Measurements from ENCODE around the gene TAF6. TPM values are rescaled to one million over a fixed set of nuclear protein-coding genes. Genes with fewer than 3 reads are reported as not detected.

The TAF6 gene
- total and polyA plus RNA-seq, 9 of the 15 experiments (the other 6 are each of a cell fraction or from before 2014, with no cell fraction given), result 0.78 to 78.7 (median 21.3) TPM

DNA sequence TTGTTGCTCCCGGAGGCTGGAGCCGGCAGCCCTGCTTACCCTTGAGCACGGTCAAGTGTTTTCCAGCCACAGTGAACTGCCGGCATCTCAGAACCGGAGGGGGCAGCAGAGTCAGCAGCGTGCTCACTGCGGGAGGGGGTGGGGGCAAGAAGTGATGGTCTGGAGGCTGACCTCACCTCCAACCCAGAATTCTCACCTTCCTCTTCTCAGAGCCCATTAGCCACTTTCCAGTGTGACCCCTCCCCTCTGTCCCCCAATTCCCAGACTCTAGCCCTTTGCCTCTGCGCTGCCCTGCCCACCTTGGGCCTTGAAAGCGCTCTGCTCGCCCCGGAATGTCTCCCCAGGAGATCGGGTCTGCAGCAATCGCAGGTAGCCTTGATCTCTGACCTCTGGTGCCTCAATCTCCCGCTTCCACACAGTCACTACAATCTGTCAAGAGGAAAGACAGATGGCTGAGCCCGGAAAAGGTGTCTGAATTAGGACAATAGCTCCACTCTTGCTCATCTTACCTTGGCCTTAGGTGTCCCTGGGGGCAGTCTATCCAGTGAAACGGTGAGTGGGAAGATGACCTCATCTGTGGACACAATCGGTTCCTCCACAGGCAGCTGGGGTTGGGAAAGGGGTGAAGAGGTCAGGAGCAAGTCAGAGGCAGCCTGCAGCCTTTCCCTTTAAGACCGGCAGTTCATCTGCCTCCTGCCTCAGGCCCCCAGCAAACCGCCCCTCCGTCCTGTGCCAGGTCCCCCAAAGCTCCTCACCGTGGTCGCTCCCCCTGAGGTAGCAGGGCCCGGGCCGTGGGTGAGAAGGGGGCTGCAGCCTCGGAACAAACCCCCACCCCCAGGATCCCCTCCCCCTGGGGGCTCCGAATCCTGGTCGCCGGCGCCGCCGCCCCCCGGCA is 38.4 kb upstream of the TAF6 start (continued):
- TF ChIP-seq, protein P1, sequence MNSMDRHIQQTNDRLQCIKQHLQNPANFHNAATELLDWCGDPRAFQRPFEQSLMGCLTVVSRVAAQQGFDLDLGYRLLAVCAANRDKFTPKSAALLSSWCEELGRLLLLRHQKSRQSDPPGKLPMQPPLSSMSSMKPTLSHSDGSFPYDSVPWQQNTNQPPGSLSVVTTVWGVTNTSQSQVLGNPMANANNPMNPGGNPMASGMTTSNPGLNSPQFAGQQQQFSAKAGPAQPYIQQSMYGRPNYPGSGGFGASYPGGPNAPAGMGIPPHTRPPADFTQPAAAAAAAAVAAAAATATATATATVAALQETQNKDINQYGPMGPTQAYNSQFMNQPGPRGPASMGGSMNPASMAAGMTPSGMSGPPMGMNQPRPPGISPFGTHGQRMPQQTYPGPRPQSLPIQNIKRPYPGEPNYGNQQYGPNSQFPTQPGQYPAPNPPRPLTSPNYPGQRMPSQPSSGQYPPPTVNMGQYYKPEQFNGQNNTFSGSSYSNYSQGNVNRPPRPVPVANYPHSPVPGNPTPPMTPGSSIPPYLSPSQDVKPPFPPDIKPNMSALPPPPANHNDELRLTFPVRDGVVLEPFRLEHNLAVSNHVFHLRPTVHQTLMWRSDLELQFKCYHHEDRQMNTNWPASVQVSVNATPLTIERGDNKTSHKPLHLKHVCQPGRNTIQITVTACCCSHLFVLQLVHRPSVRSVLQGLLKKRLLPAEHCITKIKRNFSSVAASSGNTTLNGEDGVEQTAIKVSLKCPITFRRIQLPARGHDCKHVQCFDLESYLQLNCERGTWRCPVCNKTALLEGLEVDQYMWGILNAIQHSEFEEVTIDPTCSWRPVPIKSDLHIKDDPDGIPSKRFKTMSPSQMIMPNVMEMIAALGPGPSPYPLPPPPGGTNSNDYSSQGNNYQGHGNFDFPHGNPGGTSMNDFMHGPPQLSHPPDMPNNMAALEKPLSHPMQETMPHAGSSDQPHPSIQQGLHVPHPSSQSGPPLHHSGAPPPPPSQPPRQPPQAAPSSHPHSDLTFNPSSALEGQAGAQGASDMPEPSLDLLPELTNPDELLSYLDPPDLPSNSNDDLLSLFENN (IDR thresholded peaks at IDR 0.05; ENCODE audit: low read depth in 2 of 2, low read length in 2 of 2), result no peak
- TF ChIP-seq, protein P2, sequence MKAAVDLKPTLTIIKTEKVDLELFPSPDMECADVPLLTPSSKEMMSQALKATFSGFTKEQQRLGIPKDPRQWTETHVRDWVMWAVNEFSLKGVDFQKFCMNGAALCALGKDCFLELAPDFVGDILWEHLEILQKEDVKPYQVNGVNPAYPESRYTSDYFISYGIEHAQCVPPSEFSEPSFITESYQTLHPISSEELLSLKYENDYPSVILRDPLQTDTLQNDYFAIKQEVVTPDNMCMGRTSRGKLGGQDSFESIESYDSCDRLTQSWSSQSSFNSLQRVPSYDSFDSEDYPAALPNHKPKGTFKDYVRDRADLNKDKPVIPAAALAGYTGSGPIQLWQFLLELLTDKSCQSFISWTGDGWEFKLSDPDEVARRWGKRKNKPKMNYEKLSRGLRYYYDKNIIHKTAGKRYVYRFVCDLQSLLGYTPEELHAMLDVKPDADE (conservative IDR thresholded peaks at IDR 0.05; ENCODE audit: control insufficient read depth, low read depth, low read length), result peak; percentile 41
- TF ChIP-seq FIP1L1 (IDR thresholded peaks at IDR 0.05; ENCODE audit: low read depth, low read length, poor library complexity, severe bottlenecking) (no peak), ARID2 (IDR thresholded peaks at IDR 0.05) (no peak), ZFPM2 (CRISPR knock-in tag; IDR thresholded peaks at IDR 0.05) (no peak), ZNF217 (CRISPR knock-in tag; IDR thresholded peaks at IDR 0.05) (0 out of 2 replicates have a peak, but pooled peaks have one; percentile 28), KDM4B (IDR thresholded peaks at IDR 0.05; ENCODE audit: borderline replicate concordance in 2 of 2, low read depth in 1 of 2) (no peak), MED1 (CRISPR knock-in tag; IDR thresholded peaks at IDR 0.05; ENCODE audit: borderline replicate concordance) (no peak), DACH1 (IDR thresholded peaks at IDR 0.05; ENCODE audit: partially characterized antibody) (no peak), NR4A1 (CRISPR knock-in tag; IDR thresholded peaks at IDR 0.05) (no peak), NR4A1 (tag; IDR thresholded peaks at IDR 0.05) (no peak)
- TF ChIP-seq, protein P3, sequence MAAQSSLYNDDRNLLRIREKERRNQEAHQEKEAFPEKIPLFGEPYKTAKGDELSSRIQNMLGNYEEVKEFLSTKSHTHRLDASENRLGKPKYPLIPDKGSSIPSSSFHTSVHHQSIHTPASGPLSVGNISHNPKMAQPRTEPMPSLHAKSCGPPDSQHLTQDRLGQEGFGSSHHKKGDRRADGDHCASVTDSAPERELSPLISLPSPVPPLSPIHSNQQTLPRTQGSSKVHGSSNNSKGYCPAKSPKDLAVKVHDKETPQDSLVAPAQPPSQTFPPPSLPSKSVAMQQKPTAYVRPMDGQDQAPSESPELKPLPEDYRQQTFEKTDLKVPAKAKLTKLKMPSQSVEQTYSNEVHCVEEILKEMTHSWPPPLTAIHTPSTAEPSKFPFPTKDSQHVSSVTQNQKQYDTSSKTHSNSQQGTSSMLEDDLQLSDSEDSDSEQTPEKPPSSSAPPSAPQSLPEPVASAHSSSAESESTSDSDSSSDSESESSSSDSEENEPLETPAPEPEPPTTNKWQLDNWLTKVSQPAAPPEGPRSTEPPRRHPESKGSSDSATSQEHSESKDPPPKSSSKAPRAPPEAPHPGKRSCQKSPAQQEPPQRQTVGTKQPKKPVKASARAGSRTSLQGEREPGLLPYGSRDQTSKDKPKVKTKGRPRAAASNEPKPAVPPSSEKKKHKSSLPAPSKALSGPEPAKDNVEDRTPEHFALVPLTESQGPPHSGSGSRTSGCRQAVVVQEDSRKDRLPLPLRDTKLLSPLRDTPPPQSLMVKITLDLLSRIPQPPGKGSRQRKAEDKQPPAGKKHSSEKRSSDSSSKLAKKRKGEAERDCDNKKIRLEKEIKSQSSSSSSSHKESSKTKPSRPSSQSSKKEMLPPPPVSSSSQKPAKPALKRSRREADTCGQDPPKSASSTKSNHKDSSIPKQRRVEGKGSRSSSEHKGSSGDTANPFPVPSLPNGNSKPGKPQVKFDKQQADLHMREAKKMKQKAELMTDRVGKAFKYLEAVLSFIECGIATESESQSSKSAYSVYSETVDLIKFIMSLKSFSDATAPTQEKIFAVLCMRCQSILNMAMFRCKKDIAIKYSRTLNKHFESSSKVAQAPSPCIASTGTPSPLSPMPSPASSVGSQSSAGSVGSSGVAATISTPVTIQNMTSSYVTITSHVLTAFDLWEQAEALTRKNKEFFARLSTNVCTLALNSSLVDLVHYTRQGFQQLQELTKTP (IDR thresholded peaks at IDR 0.05; ENCODE audit: low read depth in 1 of 2, partially characterized antibody in 2 of 2), result peak in 1 of 2 experiments; percentile 48
- TF ChIP-seq, protein P4, sequence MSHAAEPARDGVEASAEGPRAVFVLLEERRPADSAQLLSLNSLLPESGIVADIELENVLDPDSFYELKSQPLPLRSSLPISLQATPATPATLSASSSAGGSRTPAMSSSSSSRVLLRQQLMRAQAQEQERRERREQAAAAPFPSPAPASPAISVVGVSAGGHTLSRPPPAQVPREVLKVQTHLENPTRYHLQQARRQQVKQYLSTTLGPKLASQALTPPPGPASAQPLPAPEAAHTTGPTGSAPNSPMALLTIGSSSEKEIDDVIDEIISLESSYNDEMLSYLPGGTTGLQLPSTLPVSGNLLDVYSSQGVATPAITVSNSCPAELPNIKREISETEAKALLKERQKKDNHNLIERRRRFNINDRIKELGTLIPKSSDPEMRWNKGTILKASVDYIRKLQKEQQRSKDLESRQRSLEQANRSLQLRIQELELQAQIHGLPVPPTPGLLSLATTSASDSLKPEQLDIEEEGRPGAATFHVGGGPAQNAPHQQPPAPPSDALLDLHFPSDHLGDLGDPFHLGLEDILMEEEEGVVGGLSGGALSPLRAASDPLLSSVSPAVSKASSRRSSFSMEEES (CRISPR knock-in tag; IDR thresholded peaks at IDR 0.05), result no peak
- TF ChIP-seq, protein P5, sequence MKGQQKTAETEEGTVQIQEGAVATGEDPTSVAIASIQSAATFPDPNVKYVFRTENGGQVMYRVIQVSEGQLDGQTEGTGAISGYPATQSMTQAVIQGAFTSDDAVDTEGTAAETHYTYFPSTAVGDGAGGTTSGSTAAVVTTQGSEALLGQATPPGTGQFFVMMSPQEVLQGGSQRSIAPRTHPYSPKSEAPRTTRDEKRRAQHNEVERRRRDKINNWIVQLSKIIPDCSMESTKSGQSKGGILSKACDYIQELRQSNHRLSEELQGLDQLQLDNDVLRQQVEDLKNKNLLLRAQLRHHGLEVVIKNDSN (CRISPR knock-in tag; IDR thresholded peaks at IDR 0.05), result no peak

Data from K562 (cell line).